Brain microvascular endothelial cell (primary cell): ENCODE results near the gene TLCD2.
"Not testable (repeated sequence)": the region's sequence is repeated elsewhere in the genome, so short reads cannot be mapped to it uniquely, and the experiment has no call there.

ENCODE experiments used
- DNase-seq: peaks from one replicate; pipeline ENCODE4 v3.0.0-alpha.2; 2020
- H3K27ac ChIP-seq: fragments of 250-450 bp; sonication (Bioruptor Pico); 2 replicates; pipeline ENCODE4 v1.5.1; 2020; ENCODE audit warnings: mild to moderate bottlenecking, moderate library complexity
- H3K27me3 ChIP-seq: fragments of 250-450 bp; sonication (Bioruptor Pico); replicated peaks from 2 replicates; pipeline ENCODE4 v1.5.1; 2020; ENCODE audit warnings: mild to moderate bottlenecking
- H3K36me3 ChIP-seq: fragments of 250-450 bp; sonication (Bioruptor Pico); replicated peaks from 2 replicates; pipeline ENCODE4 v1.5.1; 2020; ENCODE audit warnings: mild to moderate bottlenecking
- H3K4me3 ChIP-seq: 2 replicates; pipeline ENCODE4 v1.5.1; 2011; ENCODE audit warnings: low read depth, mild to moderate bottlenecking, control low read depth, low read length, moderate library complexity
- CTCF ChIP-seq: IDR thresholded peaks from 2 replicates; pipeline ENCODE4 v1.5.1; 2011; ENCODE audit warnings: low read depth, mild to moderate bottlenecking, moderate library complexity, low read length, control low read depth, inconsistent platforms; ENCODE audit errors: missing control alignments
- in situ Hi-C: cut with HindIII; loops from 2 replicates; pipeline ENCODE4 v1.10.0; 2017; ENCODE audit warnings: low sequenced_read_pairs, low pct_ligation_motif_present

Gene TLCD2

GRCh38 chr17:1676401-1676800, 33.8 kb downstream of the TLCD2 start:
- Histone ChIP-seq H3K4me3 (no peak overlapping the region), H3K36me3 (peaks cover 94% of the 10 kb centered on the region), H3K27ac (no peak overlapping the region), H3K27me3 (no peaks in the 10 kb centered on the region)
- no peak for DNase-seq
- in situ Hi-C loops: no loop called here
- no peak for TF ChIP-seq CTCF

- Histone ChIP-seq H3K36me3 (peaks cover 89% of the 10 kb centered on the region), H3K27me3 (no peaks in the 10 kb centered on the region), H3K4me3 (no peak overlapping the region), H3K27ac (no peak overlapping the region)
- DNase-seq: no peak
- TF ChIP-seq CTCF: no peak
- in situ Hi-C loops: no loop called here
Observed at GRCh38 chr17:1673041-1673785, 37.0 kb downstream of the TLCD2 start.

- DNase-seq, H3K27me3 ChIP-seq, H3K4me3 ChIP-seq, in situ Hi-C loops, H3K27ac ChIP-seq: not testable (repeated sequence)
- peaks cover 59% of the 10 kb centered on the region for H3K36me3 ChIP-seq
Observed at GRCh38 chr17:1663934-1664333, 46.2 kb downstream of the TLCD2 start.

- in situ Hi-C loops: no loop called here
- Histone ChIP-seq H3K27ac (no peak overlapping the region), H3K4me3 (no peak overlapping the region), H3K36me3 (peaks cover 68% of the 10 kb centered on the region), H3K27me3 (no peaks in the 10 kb centered on the region)
- no peak for TF ChIP-seq CTCF
- no peak for DNase-seq
Observed at GRCh38 chr17:1661045-1661444, 49.1 kb downstream of the TLCD2 start.

- Histone ChIP-seq H3K27ac (no peak overlapping the region), H3K36me3 (peaks cover 84% of the 10 kb centered on the region), H3K4me3 (no peak overlapping the region), H3K27me3 (no peaks in the 10 kb centered on the region)
- TF ChIP-seq CTCF: no peak
- in situ Hi-C loops: no loop called here
- DNase-seq: no peak
Observed at GRCh38 chr17:1658100-1658499, 52.1 kb downstream of the TLCD2 start.

- TF ChIP-seq CTCF: no peak
- H3K4me3 ChIP-seq: no peak overlapping the region
- in situ Hi-C loops: no loop called here
- no peaks in the 10 kb centered on the region for H3K27me3 ChIP-seq
- peaks cover 74% of the 10 kb centered on the region for H3K36me3 ChIP-seq
- no peak overlapping the region for H3K27ac ChIP-seq
- no peak for DNase-seq
Observed at GRCh38 chr17:1653735-1654134, 56.4 kb downstream of the TLCD2 start.

GRCh38 chr17:1652794-1653193, 57.4 kb downstream of the TLCD2 start:
- DNase-seq, H3K27me3 ChIP-seq, H3K4me3 ChIP-seq, H3K27ac ChIP-seq, in situ Hi-C loops: not testable (repeated sequence)
- peaks cover 65% of the 10 kb centered on the region for H3K36me3 ChIP-seq
